Hair follicular keratinocyte (primary cell): ENCODE data around the gene QDPR. TPM values are rescaled to one million over a fixed set of nuclear protein-coding genes. Genes with fewer than 3 reads are reported as not detected.

Experiments used
- total RNA-seq: library from RNA; depleted of rRNA; stranded (reverse); fragments of >200 nt; gene quantifications from 2 replicates; pipeline ENCODE4 v1.2.3, GENCODE V29; 2015

The QDPR gene
- 12.8 and 18.1 TPM in 2 replicates for total RNA-seq

DNA sequence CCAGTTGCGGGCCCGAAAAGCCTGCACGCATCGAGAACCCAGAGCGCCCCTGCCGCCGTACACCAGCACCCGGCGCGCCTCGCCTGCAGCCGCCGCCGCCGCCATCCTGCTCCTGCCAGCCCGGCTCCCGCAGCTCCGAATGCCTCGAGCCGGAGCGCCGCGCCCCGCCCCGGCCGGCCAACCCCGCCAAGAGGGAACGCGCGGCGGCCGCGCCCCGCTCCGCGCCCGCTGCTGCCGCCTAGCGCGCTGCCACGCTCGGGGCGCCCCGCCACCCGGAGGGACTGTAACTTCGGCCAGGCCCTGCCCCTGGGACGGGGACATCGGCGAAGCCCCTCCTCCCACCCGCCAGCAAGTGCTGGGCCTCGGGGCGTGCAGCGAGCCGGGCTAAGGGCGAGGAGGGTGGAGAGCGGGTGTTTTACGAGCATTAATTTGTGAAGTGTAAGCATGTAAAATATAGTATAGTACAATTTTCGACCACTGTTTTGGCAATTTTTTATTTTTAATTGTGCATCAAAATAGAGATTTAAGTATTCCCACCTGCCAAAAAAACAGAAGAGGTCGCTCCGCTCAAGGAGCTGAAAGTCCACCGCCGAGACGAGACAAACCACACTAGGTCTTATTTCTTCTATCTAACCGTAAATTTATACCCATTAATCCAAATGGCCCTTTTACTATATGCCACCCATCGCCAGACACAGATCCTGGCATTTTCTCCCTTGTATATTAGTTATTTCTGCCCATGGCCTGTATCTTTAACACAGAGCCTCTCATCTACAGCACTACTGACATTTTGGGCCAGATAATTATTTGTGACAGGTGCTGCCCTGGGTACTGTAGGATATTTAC, at the start of gene QDPR:
Gene QDPR (minus strand): TSS at position 141 of the 846 bp plus-strand sequence. CDS start 36 bp downstream, at position 105.

DNA sequence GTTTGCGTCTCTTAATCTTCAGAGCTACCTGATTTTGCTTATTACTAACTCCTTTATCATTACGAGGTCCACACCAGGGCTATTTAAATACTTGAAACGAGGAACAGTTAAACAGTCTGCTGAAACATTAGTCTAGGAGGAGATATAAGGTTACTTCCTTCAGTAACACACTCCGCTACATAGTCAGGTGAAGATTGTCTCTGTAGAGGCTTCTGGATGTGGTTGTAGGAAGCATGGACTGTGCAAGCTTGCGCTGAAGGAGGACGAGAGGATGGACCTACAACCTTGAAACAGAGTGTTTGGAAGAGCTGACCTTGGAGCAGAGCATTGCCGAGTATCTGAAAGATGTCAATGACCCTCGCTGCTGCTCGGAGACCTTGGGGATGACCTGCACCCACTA, 3.0 kb upstream of the QDPR start, which contains the start of gene CLRN2:
Gene CLRN2 (plus strand): TSS at position 301 of the 400 bp plus-strand sequence. CDS start 102 bp downstream, outside the sequence.

Other genes starting within 250 kb of the QDPR start
- gene CLRN2, start 3.1 kb upstream of the QDPR start, total RNA-seq = not detected in 2 replicates
- 62.6 and 72.5 TPM in 2 replicates for gene LAP3, start 65.1 kb upstream of the QDPR start, total RNA-seq
- gene MED28, start 102.6 kb upstream of the QDPR start, total RNA-seq = 5.2 and 9.4 TPM in 2 replicates